Suprapubic skin (tissue), 4 donors: Measurements from ENCODE around the gene MID2.

Experiments
- CTCF ChIP-seq, 2 donors: fragments of 200-600 bp in 1 of 2; fragments of 450-650 bp in 1 of 2; sonication (generic) in 1 of 2; IDR thresholded peaks; one replicate each; pipeline ENCODE4 v1.5.1; 2016 to 2019; ENCODE audit warnings: antibody characterized with exemption in 2 of 2, mild to moderate bottlenecking in 1 of 2, moderate library complexity in 1 of 2
- POLR2A ChIP-seq, 2 donors: fragments of 450-650 bp; IDR thresholded peaks; one replicate each; pipeline ENCODE4 v1.6.1; 2017; ENCODE audit warnings: antibody characterized with exemption in 2 of 2, mild to moderate bottlenecking in 2 of 2, moderate library complexity in 2 of 2
- POLR2AphosphoS5 ChIP-seq, 3 donors: sonication (generic); formaldehyde crosslinking; IDR thresholded peaks; one replicate each; pipeline ENCODE4 v1.6.1; 2017; ENCODE audit warnings: antibody characterized with exemption in 3 of 3

GRCh38 chrX:107857837-107858236 is 32.2 kb downstream of the MID2 start:
- no peak for TF ChIP-seq CTCF (IDR thresholded peaks at IDR 0.05)
- no peak for TF ChIP-seq POLR2AphosphoS5 (IDR thresholded peaks at IDR 0.05)
- TF ChIP-seq POLR2A (IDR thresholded peaks at IDR 0.05): no peak
